Astrocyte (in vitro differentiated cells and primary cell): ENCODE measurements around the gene SRD5A1. TPM values are rescaled to one million over a fixed set of nuclear protein-coding genes. Genes with fewer than 3 reads are reported as not detected.

ENCODE experiments used
- DNase-seq: peaks from one replicate; pipeline ENCODE4 v3.0.0-alpha.2; 2010; ENCODE audit warnings: low read depth
- FAIRE-seq: peaks from 2 replicates; lab custom pipeline; 2011; peaks lifted over from hg19 to GRCh38; lab: Jason Lieb, UNC
- H2AFZ ChIP-seq: 2 replicates; pipeline ENCODE4 v1.6.0; 2012; ENCODE audit warnings: low read depth, low read length, inconsistent platforms
- H3K27ac ChIP-seq: 2 replicates; pipeline ENCODE4 v1.5.1; 2011; ENCODE audit warnings: low read depth, low read length, inconsistent platforms
- H3K27me3 ChIP-seq: 2 replicates; pipeline ENCODE4 v1.6.0; 2011; ENCODE audit warnings: low read length, inconsistent platforms; ENCODE audit not compliant: insufficient read depth
- H3K36me3 ChIP-seq: 2 replicates; pipeline ENCODE4 v1.5.1; 2011; ENCODE audit warnings: low read length, inconsistent platforms; ENCODE audit not compliant: insufficient read depth
- H3K4me1 ChIP-seq: 2 replicates; pipeline ENCODE4 v1.5.1; 2011; ENCODE audit warnings: low read length, inconsistent platforms; ENCODE audit not compliant: insufficient read depth
- H3K4me2 ChIP-seq: 2 replicates; pipeline ENCODE4 v1.6.0; 2012; ENCODE audit warnings: low read length, inconsistent platforms
- H3K4me3 ChIP-seq: 2 replicates; pipeline ENCODE4 v1.5.1; 2011; ENCODE audit warnings: low read depth, mild to moderate bottlenecking, low read length, inconsistent platforms; ENCODE audit not compliant: insufficient read depth
- H3K79me2 ChIP-seq: 2 replicates; pipeline ENCODE4 v1.6.0; 2012; ENCODE audit warnings: mild to moderate bottlenecking, low read length, inconsistent platforms; ENCODE audit not compliant: insufficient read depth
- H3K9ac ChIP-seq: 2 replicates; pipeline ENCODE4 v1.6.0; 2012; ENCODE audit warnings: mild to moderate bottlenecking, low read length, inconsistent platforms
- H3K9me3 ChIP-seq: 2 replicates; pipeline ENCODE4 v1.5.1; 2012; ENCODE audit warnings: low read depth, mild to moderate bottlenecking, low read length, inconsistent platforms; ENCODE audit not compliant: insufficient read depth
- H4K20me1 ChIP-seq: 2 replicates; pipeline ENCODE4 v1.6.0; 2012; ENCODE audit warnings: low read length, inconsistent platforms; ENCODE audit not compliant: insufficient read depth
- H3K27ac Mint-ChIP-seq: one replicate; pipeline ENCODE4 v1.8.0; 2021; ENCODE audit warnings: mild to moderate bottlenecking, mixed read lengths; ENCODE audit not compliant: unreplicated experiment
- H3K27me3 Mint-ChIP-seq: one replicate; pipeline ENCODE4 v1.8.0; 2021; ENCODE audit warnings: low read depth, mixed read lengths; ENCODE audit not compliant: unreplicated experiment
- H3K36me3 Mint-ChIP-seq: one replicate; pipeline ENCODE4 v1.8.0; 2021; ENCODE audit warnings: low read depth, mixed read lengths; ENCODE audit not compliant: unreplicated experiment
- H3K4me1 Mint-ChIP-seq: one replicate; pipeline ENCODE4 v1.8.0; 2021; ENCODE audit warnings: low read depth, mixed read lengths; ENCODE audit not compliant: unreplicated experiment
- H3K4me3 Mint-ChIP-seq: one replicate; pipeline ENCODE4 v1.8.0; 2021; ENCODE audit warnings: mild to moderate bottlenecking, moderate library complexity, mixed read lengths; ENCODE audit not compliant: unreplicated experiment
- H3K9me3 Mint-ChIP-seq: one replicate; pipeline ENCODE4 v1.8.0; 2021; ENCODE audit warnings: mild to moderate bottlenecking, mixed read lengths; ENCODE audit not compliant: unreplicated experiment
- CTCF ChIP-seq: IDR thresholded peaks from 2 replicates; pipeline ENCODE4 v1.5.1; 2011; ENCODE audit warnings: low read depth, mild to moderate bottlenecking, inconsistent platforms, low read length, moderate library complexity; ENCODE audit not compliant: insufficient read depth
- EZH2 ChIP-seq: IDR thresholded peaks from 2 replicates; pipeline ENCODE4 v1.6.1; 2012; ENCODE audit warnings: mild to moderate bottlenecking, low read length, inconsistent platforms; ENCODE audit not compliant: insufficient read depth
- total RNA-seq: library from RNA; stranded (reverse); gene quantifications from 2 replicates; pipeline ENCODE4 v1.2.1, GENCODE V29; 2021

SRD5A1 gene
- total RNA-seq, 1 donor from 2014 or later: 27.6 TPM

GRCh38 chr5:6674886-6675285 is 41.6 kb downstream of the SRD5A1 start:
- no peaks in the 10 kb centered on the region for H3K27me3 ChIP-seq
- TF ChIP-seq CTCF: no peak
- no peak for TF ChIP-seq EZH2
- no peaks in the 10 kb centered on the region for H3K4me1 ChIP-seq
- Mint-ChIP-seq H3K4me3 (no peak overlapping the region), H3K4me1 (peaks cover 5% of the 10 kb centered on the region), H3K27me3 (no peaks in the 10 kb centered on the region), H3K27ac (no peak overlapping the region), H3K9me3 (no peaks in the 10 kb centered on the region), H3K36me3 (peaks cover 9% of the 10 kb centered on the region)
- DNase-seq (no peak), FAIRE-seq (no peak)
- no peaks in the 10 kb centered on the region for H3K9me3 ChIP-seq
- no peak overlapping the region for H3K4me2 ChIP-seq
- no peaks in the 10 kb centered on the region for H4K20me1 ChIP-seq
- no peak overlapping the region for H3K9ac ChIP-seq
- no peak overlapping the region for H2AFZ ChIP-seq
- H3K79me2 ChIP-seq: no peaks in the 10 kb centered on the region
- H3K36me3 ChIP-seq: no peaks in the 10 kb centered on the region
- H3K4me3 ChIP-seq: no peak overlapping the region
- no peak overlapping the region for H3K27ac ChIP-seq

- H3K36me3 ChIP-seq: no peaks in the 10 kb centered on the region
- no peak overlapping the region for H3K9ac ChIP-seq
- DNase-seq (no peak), FAIRE-seq (no peak)
- no peak overlapping the region for H3K27ac ChIP-seq
- TF ChIP-seq CTCF (no peak), EZH2 (no peak)
- no peak overlapping the region for H3K4me2 ChIP-seq
- H3K27ac Mint-ChIP-seq: no peak overlapping the region
- peaks cover 5% of the 10 kb centered on the region for H3K36me3 Mint-ChIP-seq
- no peaks in the 10 kb centered on the region for H4K20me1 ChIP-seq
- H3K79me2 ChIP-seq: no peaks in the 10 kb centered on the region
- H3K4me3 Mint-ChIP-seq: no peak overlapping the region
- H3K4me1 ChIP-seq: no peaks in the 10 kb centered on the region
- no peak overlapping the region for H2AFZ ChIP-seq
- peaks cover 2% of the 10 kb centered on the region for H3K27me3 Mint-ChIP-seq
- H3K9me3 Mint-ChIP-seq: no peaks in the 10 kb centered on the region
- H3K9me3 ChIP-seq: no peaks in the 10 kb centered on the region
- no peaks in the 10 kb centered on the region for H3K27me3 ChIP-seq
- H3K4me3 ChIP-seq: no peak overlapping the region
- H3K4me1 Mint-ChIP-seq: peaks cover 5% of the 10 kb centered on the region
Measured at GRCh38 chr5:6675784-6676491, 42.7 kb downstream of the SRD5A1 start.

- no peak overlapping the region for H3K27ac Mint-ChIP-seq
- DNase-seq (no peak), FAIRE-seq (no peak)
- H3K27me3 Mint-ChIP-seq: peaks cover 9% of the 10 kb centered on the region
- Histone ChIP-seq H4K20me1 (no peaks in the 10 kb centered on the region), H3K9ac (no peak overlapping the region), H3K27ac (no peak overlapping the region), H3K4me3 (no peak overlapping the region), H3K4me1 (no peaks in the 10 kb centered on the region), H3K36me3 (no peaks in the 10 kb centered on the region), H3K79me2 (no peaks in the 10 kb centered on the region), H3K27me3 (no peaks in the 10 kb centered on the region), H3K9me3 (peaks cover 1% of the 10 kb centered on the region), H3K4me2 (no peak overlapping the region), H2AFZ (no peak overlapping the region)
- H3K9me3 Mint-ChIP-seq: no peaks in the 10 kb centered on the region
- no peak for TF ChIP-seq EZH2
- no peak for TF ChIP-seq CTCF
- peaks cover 5% of the 10 kb centered on the region for H3K4me1 Mint-ChIP-seq
- H3K36me3 Mint-ChIP-seq: peaks cover 4% of the 10 kb centered on the region
- H3K4me3 Mint-ChIP-seq: no peak overlapping the region
Measured at GRCh38 chr5:6676702-6677101, 43.5 kb downstream of the SRD5A1 start.
